ENCODE data around the gene GLIS1. TPM values are rescaled to one million over a fixed set of nuclear protein-coding genes. Genes with fewer than 3 reads are reported as not detected.

The GLIS1 gene
- total and polyA plus RNA-seq, 8 donors: 0.06 to 0.26 (median 0.13) TPM; not detected in 4

GRCh38 chr1:53552981-53553733 is 185.8 kb downstream of the GLIS1 start:
- no peak for FAIRE-seq
- 73 to 74% methylated on average over 10 of the region's 10 CpGs for WGBS, 2 donors
- TF ChIP-seq, protein P1, sequence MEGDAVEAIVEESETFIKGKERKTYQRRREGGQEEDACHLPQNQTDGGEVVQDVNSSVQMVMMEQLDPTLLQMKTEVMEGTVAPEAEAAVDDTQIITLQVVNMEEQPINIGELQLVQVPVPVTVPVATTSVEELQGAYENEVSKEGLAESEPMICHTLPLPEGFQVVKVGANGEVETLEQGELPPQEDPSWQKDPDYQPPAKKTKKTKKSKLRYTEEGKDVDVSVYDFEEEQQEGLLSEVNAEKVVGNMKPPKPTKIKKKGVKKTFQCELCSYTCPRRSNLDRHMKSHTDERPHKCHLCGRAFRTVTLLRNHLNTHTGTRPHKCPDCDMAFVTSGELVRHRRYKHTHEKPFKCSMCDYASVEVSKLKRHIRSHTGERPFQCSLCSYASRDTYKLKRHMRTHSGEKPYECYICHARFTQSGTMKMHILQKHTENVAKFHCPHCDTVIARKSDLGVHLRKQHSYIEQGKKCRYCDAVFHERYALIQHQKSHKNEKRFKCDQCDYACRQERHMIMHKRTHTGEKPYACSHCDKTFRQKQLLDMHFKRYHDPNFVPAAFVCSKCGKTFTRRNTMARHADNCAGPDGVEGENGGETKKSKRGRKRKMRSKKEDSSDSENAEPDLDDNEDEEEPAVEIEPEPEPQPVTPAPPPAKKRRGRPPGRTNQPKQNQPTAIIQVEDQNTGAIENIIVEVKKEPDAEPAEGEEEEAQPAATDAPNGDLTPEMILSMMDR (IDR thresholded peaks at IDR 0.05): no peak
- H3K4me3 ChIP-seq: no peak overlapping the region
- no peaks in the 10 kb centered on the region for H3K36me3 ChIP-seq
- DNase-seq: peak in 2 of 6 donors; percentile 13 to 20
- no peak for ATAC-seq
- H3K4me1 ChIP-seq: no peaks in the 10 kb centered on the region
- H3K27me3 ChIP-seq: no peaks in the 10 kb centered on the region
- intact Hi-C loops (cut with DNase I): no loop called here
- H3K9me3 ChIP-seq: no peaks in the 10 kb centered on the region
- no peak overlapping the region for H3K27ac ChIP-seq

DNA sequence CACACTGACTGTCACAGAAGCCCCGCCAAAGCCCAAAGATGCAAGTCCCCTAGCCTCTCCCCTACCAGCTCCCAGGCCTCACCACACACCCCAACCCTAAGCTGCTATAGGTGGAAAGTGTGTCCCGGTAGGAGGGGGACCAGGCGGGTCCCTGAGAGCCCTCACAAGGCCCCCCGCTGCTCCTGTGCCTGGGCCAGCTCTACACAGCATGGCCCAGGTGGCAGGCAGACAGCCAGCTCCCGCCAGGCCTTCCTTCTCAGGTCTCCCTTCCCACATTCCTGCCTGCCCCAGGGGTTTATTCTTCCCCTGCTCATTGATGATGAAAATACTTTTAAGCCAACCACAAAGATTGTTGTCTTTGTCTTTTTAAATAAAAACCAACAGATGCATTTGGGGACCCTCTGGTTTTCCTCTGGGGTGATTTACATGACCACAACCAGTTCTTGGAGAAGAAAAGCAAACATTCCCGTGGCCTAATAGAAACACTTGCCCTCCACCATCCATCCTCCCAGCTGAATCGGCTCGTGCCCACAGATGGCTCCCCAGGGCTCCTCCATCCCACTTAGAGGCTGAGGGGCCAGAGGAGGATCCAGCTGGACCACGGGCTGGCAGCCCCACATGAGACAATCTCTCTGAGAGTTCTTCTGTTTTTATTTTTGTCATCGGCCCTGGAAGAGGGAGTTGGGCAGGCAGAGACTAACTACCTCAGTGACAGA is 186.7 kb downstream of the GLIS1 start:
- no peaks in the 10 kb centered on the region for H3K4me1 ChIP-seq
- no peak overlapping the region for H3K27ac ChIP-seq
- no peaks in the 10 kb centered on the region for H3K27me3 ChIP-seq
- WGBS, 2 donors: 55 to 58% methylated on average over 10 of the region's 10 CpGs
- H3K4me3 ChIP-seq: no peak overlapping the region
- TF ChIP-seq, protein P1 (IDR thresholded peaks at IDR 0.05): no peak
- no peaks in the 10 kb centered on the region for H3K9me3 ChIP-seq
- no peaks in the 10 kb centered on the region for H3K36me3 ChIP-seq
- DNase-seq (peak in 2 of 6 donors; percentile 20 to 27), FAIRE-seq (no peak), ATAC-seq (no peak)
- intact Hi-C loops (cut with DNase I): no loop called here

DNA sequence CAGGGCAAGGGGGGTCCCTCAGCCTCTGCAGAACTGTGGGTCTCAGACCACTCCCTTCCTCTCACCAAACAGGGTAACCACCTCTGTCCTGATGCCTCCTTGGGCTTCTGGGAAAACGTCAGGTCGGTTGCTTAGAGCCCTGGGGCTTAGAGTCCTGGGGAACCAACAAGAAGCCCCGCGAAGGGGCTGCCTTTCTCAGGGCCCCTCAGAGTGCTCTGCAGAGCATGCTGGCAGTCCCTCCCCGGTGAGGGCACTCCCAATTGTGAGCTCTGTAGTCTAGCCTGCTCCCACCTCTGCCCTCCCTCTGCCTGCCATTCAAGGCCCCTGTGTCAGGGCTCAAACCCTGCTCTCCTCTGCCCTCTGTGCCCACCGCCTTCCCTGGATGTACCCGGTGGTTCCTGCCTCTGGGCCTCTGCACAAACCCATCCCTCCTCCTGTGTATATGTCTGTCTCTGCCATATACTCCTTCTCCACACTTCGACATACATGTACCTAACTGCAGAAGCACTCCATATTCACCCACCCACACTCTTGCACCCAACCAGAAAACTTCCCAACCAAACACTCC is 187.5 kb downstream of the GLIS1 start:
- DNase-seq (peak in 2 of 6 donors; percentile 33 to 39), FAIRE-seq (no peak), ATAC-seq (no peak)
- TF ChIP-seq, protein P1 (IDR thresholded peaks at IDR 0.05): no peak
- no peak overlapping the region for H3K4me3 ChIP-seq
- intact Hi-C loops (cut with DNase I): no loop called here
- WGBS, 2 donors: 76 to 79% methylated on average over 7 to 8 of the region's 8 CpGs
- no peaks in the 10 kb centered on the region for H3K9me3 ChIP-seq
- H3K27ac ChIP-seq: no peak overlapping the region
- no peaks in the 10 kb centered on the region for H3K4me1 ChIP-seq
- H3K27me3 ChIP-seq: no peaks in the 10 kb centered on the region
- no peaks in the 10 kb centered on the region for H3K36me3 ChIP-seq

- ATAC-seq (peak in 1 of 4 donors; percentile 46), DNase-seq (peak in 3 of 6 donors; percentile 11 to 18 (median 11)), FAIRE-seq (no peak)
- H3K27ac ChIP-seq: no peak overlapping the region
- intact Hi-C loops (cut with DNase I): no loop called here
- TF ChIP-seq, protein P1 (IDR thresholded peaks at IDR 0.05): no peak
- no peaks in the 10 kb centered on the region for H3K27me3 ChIP-seq
- H3K36me3 ChIP-seq: no peaks in the 10 kb centered on the region
- no peaks in the 10 kb centered on the region for H3K9me3 ChIP-seq
- no peak overlapping the region for H3K4me3 ChIP-seq
- H3K4me1 ChIP-seq: no peaks in the 10 kb centered on the region
- whole genome bisulfite sequencing, 2 donors: 63 to 73% methylated on average over 7 of the region's 7 CpGs
Observed at GRCh38 chr1:53550201-53550741, 188.7 kb downstream of the GLIS1 start.
